ENCODE results near the gene POC5. TPM values are rescaled to one million over a fixed set of nuclear protein-coding genes. Genes with fewer than 3 reads are reported as not detected.

POC5 gene
- total RNA-seq, 4 donors from 2014 or later = 8.8 to 47.6 (median 27.8) TPM

DNA sequence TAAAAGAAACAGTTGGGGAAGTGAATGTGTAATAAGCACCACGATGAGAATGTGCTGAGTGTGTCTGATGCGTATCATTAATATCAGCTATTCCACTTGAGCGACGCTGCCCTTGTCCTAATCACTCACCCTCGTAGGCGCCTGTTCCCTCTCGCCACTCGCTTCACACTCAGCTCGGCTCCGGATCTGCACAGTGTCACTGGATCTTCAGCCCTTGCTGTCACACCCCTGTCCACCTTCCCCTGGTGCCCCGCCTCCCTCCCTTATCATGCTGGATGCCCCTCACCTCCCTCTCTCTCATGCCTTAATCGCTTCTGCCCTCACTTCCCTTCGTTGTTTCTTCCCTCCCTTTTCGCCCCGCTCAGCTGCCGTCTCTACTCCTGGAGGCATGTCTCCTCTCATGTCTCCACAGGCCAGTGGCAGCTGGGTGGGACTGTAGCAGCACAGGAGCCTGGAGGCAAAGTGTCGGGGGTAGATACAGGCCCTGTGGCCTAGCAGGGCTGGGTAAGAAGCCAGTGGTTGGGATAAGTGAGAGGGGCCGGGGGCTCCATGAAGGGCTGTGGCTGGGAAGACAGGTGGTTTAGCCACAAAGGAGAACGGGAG lies 62.4 kb downstream of the POC5 start:
- intact Hi-C loops (cut with DNase I; ENCODE audit: low total_unique reads) = no loop called here
- no peak for DNase-seq
- TF ChIP-seq, protein P1, sequence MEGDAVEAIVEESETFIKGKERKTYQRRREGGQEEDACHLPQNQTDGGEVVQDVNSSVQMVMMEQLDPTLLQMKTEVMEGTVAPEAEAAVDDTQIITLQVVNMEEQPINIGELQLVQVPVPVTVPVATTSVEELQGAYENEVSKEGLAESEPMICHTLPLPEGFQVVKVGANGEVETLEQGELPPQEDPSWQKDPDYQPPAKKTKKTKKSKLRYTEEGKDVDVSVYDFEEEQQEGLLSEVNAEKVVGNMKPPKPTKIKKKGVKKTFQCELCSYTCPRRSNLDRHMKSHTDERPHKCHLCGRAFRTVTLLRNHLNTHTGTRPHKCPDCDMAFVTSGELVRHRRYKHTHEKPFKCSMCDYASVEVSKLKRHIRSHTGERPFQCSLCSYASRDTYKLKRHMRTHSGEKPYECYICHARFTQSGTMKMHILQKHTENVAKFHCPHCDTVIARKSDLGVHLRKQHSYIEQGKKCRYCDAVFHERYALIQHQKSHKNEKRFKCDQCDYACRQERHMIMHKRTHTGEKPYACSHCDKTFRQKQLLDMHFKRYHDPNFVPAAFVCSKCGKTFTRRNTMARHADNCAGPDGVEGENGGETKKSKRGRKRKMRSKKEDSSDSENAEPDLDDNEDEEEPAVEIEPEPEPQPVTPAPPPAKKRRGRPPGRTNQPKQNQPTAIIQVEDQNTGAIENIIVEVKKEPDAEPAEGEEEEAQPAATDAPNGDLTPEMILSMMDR (IDR thresholded peaks at IDR 0.05) = no peak
- no peak for TF ChIP-seq POLR2A (IDR thresholded peaks at IDR 0.05)

DNA sequence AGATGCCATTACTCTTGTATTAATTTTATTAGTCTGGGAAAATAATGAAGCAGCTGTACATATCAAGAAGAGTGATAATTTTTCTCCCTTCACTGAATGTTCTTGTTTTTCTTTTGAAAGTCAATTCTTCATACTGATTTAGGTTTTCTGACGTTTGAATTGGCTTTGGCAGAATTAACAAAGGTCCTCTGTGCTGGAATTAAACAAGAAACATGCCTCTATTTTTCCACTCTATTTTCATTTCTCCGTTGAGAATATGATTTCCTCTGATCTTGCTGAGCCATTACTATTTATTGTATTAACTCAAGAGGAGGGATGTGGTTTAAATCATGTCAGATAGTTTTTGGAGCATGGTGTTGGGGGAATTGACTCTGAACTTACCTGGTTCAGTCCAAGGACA lies 63.7 kb downstream of the POC5 start:
- TF ChIP-seq POLR2A (IDR thresholded peaks at IDR 0.05) = no peak
- TF ChIP-seq, protein P1 (IDR thresholded peaks at IDR 0.05) = no peak
- Histone ChIP-seq H3K27ac (no peak overlapping the region), H3K9me3 (no peaks in the 10 kb centered on the region), H3K4me1 (no peaks in the 10 kb centered on the region), H3K36me3 (no peaks in the 10 kb centered on the region), H3K4me3 (no peak overlapping the region), H3K27me3 (no peaks in the 10 kb centered on the region)
- intact Hi-C loops (cut with DNase I; ENCODE audit: low total_unique reads) = no loop called here
- no peak for DNase-seq

More for the DNA sequence above, 62.4 kb downstream of the POC5 start:
- H3K9me3 ChIP-seq = no peaks in the 10 kb centered on the region
- H3K4me3 ChIP-seq = no peak overlapping the region
- no peak overlapping the region for H3K27ac ChIP-seq
- H3K27me3 ChIP-seq = no peaks in the 10 kb centered on the region
- H3K4me1 ChIP-seq = no peaks in the 10 kb centered on the region
- no peaks in the 10 kb centered on the region for H3K36me3 ChIP-seq

DNA sequence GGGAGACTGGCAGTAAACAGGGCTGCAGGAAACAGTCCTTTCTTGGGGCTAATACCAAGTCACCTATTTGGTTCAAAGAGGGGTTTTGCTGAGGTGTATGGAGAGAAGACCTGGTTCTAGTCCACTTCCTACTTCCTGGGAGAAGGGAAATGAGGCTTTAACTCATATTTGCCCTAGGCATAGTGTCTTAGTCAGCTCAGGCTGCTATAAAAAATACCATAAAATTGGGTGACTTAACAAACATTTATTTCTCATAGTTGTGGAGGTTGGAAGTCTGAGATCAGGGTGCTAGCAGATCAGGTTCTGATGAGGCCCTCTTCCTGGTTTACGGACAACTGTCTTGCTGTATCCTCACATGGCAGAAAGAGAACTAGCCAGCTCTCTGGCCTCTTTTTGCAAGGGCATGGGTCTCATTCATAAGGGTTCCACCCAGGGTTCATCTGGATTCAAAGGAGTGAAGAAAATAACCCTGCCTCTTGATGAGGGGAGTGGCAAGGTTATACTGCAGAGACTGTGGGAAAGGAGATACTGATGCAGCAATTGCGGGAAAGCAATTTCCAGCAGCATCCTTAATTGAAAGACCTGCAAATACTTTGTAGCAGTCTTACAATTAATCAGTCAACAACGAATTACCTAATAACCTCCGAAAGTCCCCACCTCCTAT lies 65.5 kb downstream of the POC5 start:
- Histone ChIP-seq H3K9me3 (no peaks in the 10 kb centered on the region), H3K4me1 (no peaks in the 10 kb centered on the region), H3K27me3 (no peaks in the 10 kb centered on the region), H3K27ac (no peak overlapping the region), H3K4me3 (no peak overlapping the region), H3K36me3 (no peaks in the 10 kb centered on the region)
- intact Hi-C loops (cut with DNase I; ENCODE audit: low total_unique reads) = no loop called here
- no peak for DNase-seq
- no peak for TF ChIP-seq POLR2A (IDR thresholded peaks at IDR 0.05)
- TF ChIP-seq, protein P1 (IDR thresholded peaks at IDR 0.05) = no peak

DNA sequence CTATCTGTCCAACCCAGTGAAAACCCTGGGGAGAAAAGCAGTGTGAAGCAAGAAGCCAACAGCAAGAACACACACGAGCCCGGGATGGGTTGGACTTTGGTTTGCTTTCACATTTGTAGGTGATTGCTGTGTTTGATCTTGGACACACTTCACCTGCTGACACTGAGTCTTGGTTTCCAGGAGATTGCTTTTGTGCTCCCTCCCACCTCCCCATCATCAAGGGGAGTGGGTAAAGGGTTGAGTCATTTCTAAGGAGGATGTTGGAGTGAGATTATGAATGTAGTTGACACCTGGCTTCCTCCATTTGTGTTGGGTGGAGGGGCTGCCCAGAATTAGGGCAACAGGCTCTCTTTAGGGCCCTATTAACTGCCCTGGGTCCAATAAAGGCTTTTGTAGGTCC lies 68.5 kb downstream of the POC5 start:
- intact Hi-C loops (cut with DNase I; ENCODE audit: low total_unique reads) = no loop called here
- TF ChIP-seq POLR2A (IDR thresholded peaks at IDR 0.05) = no peak

DNA sequence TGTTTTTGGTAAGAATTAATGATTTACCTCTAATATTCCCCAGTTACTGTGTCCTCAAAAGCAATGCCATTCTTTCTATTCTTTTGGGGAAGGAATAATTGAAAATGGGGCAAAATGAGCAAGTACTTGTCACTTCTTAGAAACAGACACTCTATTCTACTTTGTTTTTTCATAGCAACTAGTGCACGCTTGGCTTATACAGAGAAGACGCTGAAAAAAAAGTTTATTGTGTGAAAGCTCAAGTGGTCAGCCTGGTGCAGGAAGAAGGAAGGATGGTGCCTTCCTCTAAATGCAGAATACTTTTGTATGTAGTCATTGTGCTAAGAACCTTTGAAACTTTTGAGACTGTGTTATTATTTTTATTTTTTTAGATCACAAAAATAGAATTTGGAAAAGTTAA lies 76.4 kb downstream of the POC5 start:
- Histone ChIP-seq H3K4me3 (no peak overlapping the region), H3K4me1 (no peaks in the 10 kb centered on the region), H3K27me3 (no peaks in the 10 kb centered on the region), H3K27ac (no peak overlapping the region), H3K9me3 (no peaks in the 10 kb centered on the region), H3K36me3 (no peaks in the 10 kb centered on the region)
- DNase-seq = no peak
- intact Hi-C loops (cut with DNase I; ENCODE audit: low total_unique reads) = no loop called here
- no peak for TF ChIP-seq POLR2A (IDR thresholded peaks at IDR 0.05)
- TF ChIP-seq, protein P1 (IDR thresholded peaks at IDR 0.05) = no peak

More for the DNA sequence above, 68.5 kb downstream of the POC5 start:
- Histone ChIP-seq H3K27ac (no peak overlapping the region), H3K36me3 (no peaks in the 10 kb centered on the region), H3K4me1 (no peaks in the 10 kb centered on the region), H3K4me3 (no peak overlapping the region), H3K27me3 (no peaks in the 10 kb centered on the region), H3K9me3 (no peaks in the 10 kb centered on the region)
- DNase-seq = no peak
